H9 (cell line): ENCODE results near the gene DCLRE1A. TPM values are rescaled to one million over a fixed set of nuclear protein-coding genes. Genes with fewer than 3 reads are reported as not detected.

Source experiments
- DNase-seq: peaks from one replicate; pipeline ENCODE4 v3.0.0-alpha.2; 2017
- H2AFZ ChIP-seq: one replicate; pipeline ENCODE4 v1.6.1; 2013; ENCODE audit warnings: mild to moderate bottlenecking, low read length, control low read depth, moderate library complexity
- H2AK5ac ChIP-seq: 2 replicates; pipeline ENCODE4 v1.6.1; 2013; ENCODE audit warnings: low read length, control low read depth, mixed read lengths; ENCODE audit not compliant: insufficient read length
- H2BK120ac ChIP-seq: one replicate; pipeline ENCODE4 v1.6.1; 2013; ENCODE audit warnings: low read depth, mild to moderate bottlenecking, low read length, control low read depth, inconsistent platforms; ENCODE audit not compliant: poor library complexity, severe bottlenecking
- H2BK12ac ChIP-seq: 2 replicates; pipeline ENCODE4 v1.6.1; 2013; ENCODE audit warnings: low read length, control low read depth, mixed read lengths, low read depth; ENCODE audit not compliant: insufficient read length
- H2BK15ac ChIP-seq: 2 replicates; pipeline ENCODE4 v1.6.1; 2013; ENCODE audit warnings: low read depth, low read length, control low read depth
- H2BK20ac ChIP-seq: one replicate; pipeline ENCODE4 v1.6.1; 2013; ENCODE audit warnings: low read depth, mild to moderate bottlenecking, low read length, control low read depth, inconsistent platforms; ENCODE audit not compliant: poor library complexity, severe bottlenecking
- H2BK5ac ChIP-seq: 2 replicates; pipeline ENCODE4 v1.6.1; 2013; ENCODE audit warnings: low read length, control low read depth, mixed read lengths; ENCODE audit not compliant: insufficient read length
- H3K14ac ChIP-seq: 2 replicates; pipeline ENCODE4 v1.6.1; 2013; ENCODE audit warnings: low read length, control low read depth; ENCODE audit not compliant: insufficient read depth
- H3K18ac ChIP-seq: 2 replicates; pipeline ENCODE4 v1.6.1; 2013; ENCODE audit warnings: low read depth, mild to moderate bottlenecking, mixed read lengths, low read length, control low read depth; ENCODE audit not compliant: insufficient read length
- H3K23ac ChIP-seq: 2 replicates; pipeline ENCODE4 v1.6.1; 2013; ENCODE audit warnings: low read length, control low read depth, mixed read lengths, low read depth; ENCODE audit not compliant: insufficient read length
- H3K23me2 ChIP-seq: 2 replicates; pipeline ENCODE4 v1.6.1; 2013; ENCODE audit warnings: low read depth, mild to moderate bottlenecking, mixed read lengths, low read length, control low read depth; ENCODE audit not compliant: insufficient read length, poor library complexity, severe bottlenecking
- H3K27ac ChIP-seq: 2 replicates; pipeline ENCODE4 v1.5.1; 2013; ENCODE audit warnings: low read length, control low read depth, mixed read lengths, low read depth; ENCODE audit not compliant: insufficient read length
- H3K27me3 ChIP-seq: 2 replicates; pipeline ENCODE4 v1.6.1; 2013; ENCODE audit warnings: low read length, control low read depth, inconsistent platforms; ENCODE audit not compliant: insufficient read depth
- H3K4ac ChIP-seq: 2 replicates; pipeline ENCODE4 v1.6.1; 2013; ENCODE audit warnings: low read depth, mild to moderate bottlenecking, control low read depth, inconsistent platforms, low read length, moderate library complexity
- H3K4me1 ChIP-seq: 2 replicates; pipeline ENCODE4 v1.6.1; 2013; ENCODE audit warnings: low read length, control low read depth, inconsistent platforms; ENCODE audit not compliant: insufficient read depth
- H3K4me2 ChIP-seq: 2 replicates; pipeline ENCODE4 v1.6.1; 2013; ENCODE audit warnings: low read length, control low read depth, mixed read lengths; ENCODE audit not compliant: insufficient read length, insufficient read depth
- H3K56ac ChIP-seq: 2 replicates; pipeline ENCODE4 v1.6.1; 2013; ENCODE audit warnings: low read depth, mild to moderate bottlenecking, mixed read lengths, low read length, control low read depth; ENCODE audit not compliant: insufficient read length
- H3K79me1 ChIP-seq: 2 replicates; pipeline ENCODE4 v1.6.1; 2013; ENCODE audit warnings: low read depth, mild to moderate bottlenecking, moderate library complexity, low read length, control low read depth, inconsistent platforms; ENCODE audit not compliant: insufficient read depth, poor library complexity, severe bottlenecking
- H3K79me2 ChIP-seq: 2 replicates; pipeline ENCODE4 v1.6.1; 2013; ENCODE audit warnings: low read length, control low read depth, inconsistent platforms; ENCODE audit not compliant: insufficient read depth
- H3K9ac ChIP-seq: 2 replicates; pipeline ENCODE4 v1.6.1; 2013; ENCODE audit warnings: low read length, control low read depth, mixed read lengths; ENCODE audit not compliant: insufficient read length; ENCODE audit errors: extremely low read depth
- H3K9me3 ChIP-seq: one replicate; pipeline ENCODE4 v1.6.1; 2013; ENCODE audit warnings: low read depth, low read length, inconsistent platforms; ENCODE audit not compliant: control insufficient read depth
- H3T11ph ChIP-seq: one replicate; pipeline ENCODE4 v1.6.1; 2013; ENCODE audit warnings: mild to moderate bottlenecking, low read length, control low read depth, inconsistent platforms
- H4K20me1 ChIP-seq: one replicate; pipeline ENCODE4 v1.6.1; 2013; ENCODE audit not compliant: control insufficient read depth, insufficient read length, insufficient read depth
- H4K5ac ChIP-seq: 2 replicates; pipeline ENCODE4 v1.6.1; 2013; ENCODE audit warnings: low read depth, mild to moderate bottlenecking, mixed read lengths, low read length, control low read depth; ENCODE audit not compliant: insufficient read length
- H4K8ac ChIP-seq: replicated peaks from 2 replicates; pipeline ENCODE4 v1.6.1; 2013; ENCODE audit warnings: low read length, control low read depth, mixed read lengths, low read depth; ENCODE audit not compliant: insufficient read length
- H4K91ac ChIP-seq: 2 replicates; pipeline ENCODE4 v1.6.1; 2013; ENCODE audit warnings: low read depth, mild to moderate bottlenecking, moderate library complexity, mixed read lengths, low read length, control low read depth; ENCODE audit not compliant: insufficient read length
- H3K27ac Mint-ChIP-seq, 3 experiments: 2 replicates in 2 of 3; 3 replicates in 1 of 3; pipeline ENCODE4 v1.8.0; 2020 to 2021; ENCODE audit warnings: mixed read lengths in 3 of 3, mild to moderate bottlenecking in 1 of 3, moderate library complexity in 1 of 3
- H3K27me3 Mint-ChIP-seq: 2 replicates; pipeline ENCODE4 v1.8.0; 2021; ENCODE audit warnings: low read depth, mild to moderate bottlenecking, moderate library complexity, mixed read lengths
- H3K36me3 Mint-ChIP-seq, 3 experiments: 2 replicates in 2 of 3; 3 replicates in 1 of 3; pipeline ENCODE4 v1.8.0; 2020 to 2021; ENCODE audit warnings: low read depth in 3 of 3, mixed read lengths in 3 of 3; ENCODE audit not compliant: insufficient read depth in 1 of 3
- H3K4me1 Mint-ChIP-seq, 2 experiments: 2 replicates each; pipeline ENCODE4 v1.8.0; 2020; ENCODE audit warnings: mixed read lengths in 2 of 2
- H3K4me3 Mint-ChIP-seq, 2 experiments: 2 replicates in 1 of 2; 3 replicates in 1 of 2; pipeline ENCODE4 v1.8.0; 2020 to 2021; ENCODE audit warnings: mild to moderate bottlenecking in 2 of 2, mixed read lengths in 2 of 2, moderate library complexity in 1 of 2
- H3K9me3 Mint-ChIP-seq, 2 experiments: 2 replicates in 1 of 2; 3 replicates in 1 of 2; pipeline ENCODE4 v1.8.0; 2020; ENCODE audit warnings: mild to moderate bottlenecking in 2 of 2, mixed read lengths in 2 of 2, moderate library complexity in 1 of 2
- CTCF ChIP-seq: fragments of 200-600 bp; sonication (generic); conservative IDR thresholded peaks from 3 replicates; pipeline ENCODE4 v1.8.0; 2021; ENCODE audit warnings: antibody characterized with exemption, mild to moderate bottlenecking
- WGBS: extraction: QIAGEN DNeasy Blood & Tissue Kit; methylation state at CpG from one replicate; pipeline ENCODE4 v1.1.7; 2013; ENCODE audit warnings: missing lambda C conversion rate, low lambda C conversion rate, mixed read lengths; ENCODE audit not compliant: insufficient read length; ENCODE audit errors: extremely low coverage; 5-methylcytosine and 5-hydroxymethylcytosine counted together
- total RNA-seq: library from RNA; stranded (reverse); gene quantifications from 2 replicates; pipeline ENCODE4 v1.2.1, GENCODE V29; 2021

Gene DCLRE1A
- total RNA-seq, 1 experiment from 2014 or later: 9.9 TPM

- H2BK12ac ChIP-seq: no peak overlapping the region
- H3K27ac Mint-ChIP-seq: peak overlapping the region; percentile 5 to 68 (median 23); a peak in 5 of 7 replicates
- no CpG with 5 or more reads among the region's 8 CpGs for whole genome bisulfite sequencing
- H3K4me1 Mint-ChIP-seq: peaks cover 23 to 24% of the 10 kb centered on the region in 2 experiments
- H3T11ph ChIP-seq: no peak overlapping the region
- H3K56ac ChIP-seq: no peak overlapping the region
- no peak overlapping the region for H2BK120ac ChIP-seq
- peak; percentile 61 for TF ChIP-seq CTCF
- H3K4me2 ChIP-seq: no peak overlapping the region
- peaks cover 1% of the 10 kb centered on the region; the same call in 1 of the 2 replicates for H3K4me1 ChIP-seq
- no peaks in the 10 kb centered on the region for H3K79me2 ChIP-seq
- H3K14ac ChIP-seq: no peak overlapping the region
- no peaks in the 10 kb centered on the region for H3K79me1 ChIP-seq
- no peak overlapping the region for H2AFZ ChIP-seq
- H3K18ac ChIP-seq: no peak overlapping the region
- no peak overlapping the region for H3K4ac ChIP-seq
- no peak overlapping the region for H3K23ac ChIP-seq
- H3K27me3 Mint-ChIP-seq: peaks cover 2% of the 10 kb centered on the region
- H3K23me2 ChIP-seq: no peaks in the 10 kb centered on the region
- no peak overlapping the region for H4K8ac ChIP-seq
- H2BK5ac ChIP-seq: no peak overlapping the region
- H3K27me3 ChIP-seq: no peaks in the 10 kb centered on the region
- H3K9ac ChIP-seq: no peak overlapping the region
- no peak overlapping the region for H4K5ac ChIP-seq
- H4K91ac ChIP-seq: no peak overlapping the region
- H3K27ac ChIP-seq: no peak overlapping the region
- no peak overlapping the region for H2AK5ac ChIP-seq
- no peaks in the 10 kb centered on the region for H3K36me3 Mint-ChIP-seq
- H2BK20ac ChIP-seq: no peak overlapping the region
- H3K9me3 Mint-ChIP-seq: no peaks in the 10 kb centered on the region
- H3K9me3 ChIP-seq: no peaks in the 10 kb centered on the region
- H4K20me1 ChIP-seq: no peaks in the 10 kb centered on the region
- DNase-seq: peak; percentile 41
- H3K4me3 Mint-ChIP-seq: peak overlapping the region; percentile 2 to 52; a peak in 4 of 5 replicates
- H2BK15ac ChIP-seq: no peak overlapping the region
Observed at GRCh38 chr10:113820507-113820906, 33.4 kb downstream of the DCLRE1A start.
